ENCODE measurements around the gene ECT2.
"Not testable (repeated sequence)": the region's sequence is repeated elsewhere in the genome, so short reads cannot be mapped to it uniquely, and the experiment has no call there.

Gene ECT2

DNA sequence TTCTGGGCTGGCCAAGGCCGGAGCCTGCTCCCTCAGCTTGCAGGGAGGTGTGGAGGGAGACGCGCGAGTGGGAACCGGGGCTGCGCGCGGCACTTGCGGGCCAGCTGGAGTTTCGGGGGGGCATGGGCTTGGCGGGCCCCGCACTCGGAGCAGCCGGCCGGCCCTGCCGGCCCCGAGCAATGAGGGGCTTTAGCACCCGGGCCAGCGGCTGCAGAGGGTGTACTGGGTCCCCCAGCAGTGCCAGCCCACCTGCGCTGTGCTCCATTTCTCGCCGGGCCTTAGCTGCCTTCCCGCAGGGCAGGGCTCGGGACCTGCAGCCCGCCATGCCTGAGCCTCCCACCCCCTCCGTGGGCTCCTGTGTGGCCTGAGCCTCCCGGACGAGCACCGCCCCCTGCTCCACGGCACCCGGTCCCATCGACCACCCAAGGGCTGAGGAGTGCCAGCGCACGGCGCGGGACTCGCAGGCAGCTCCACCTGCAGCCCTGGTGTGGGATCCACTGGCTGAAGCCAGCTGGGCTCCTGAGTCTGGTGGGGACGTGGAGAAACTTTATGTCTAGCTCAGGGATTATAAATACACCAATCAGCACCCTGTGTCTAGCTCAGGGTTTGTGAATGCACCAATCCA is 116.3 kb downstream of the ECT2 start:
- DNase-seq = not testable (repeated sequence)

DNA sequence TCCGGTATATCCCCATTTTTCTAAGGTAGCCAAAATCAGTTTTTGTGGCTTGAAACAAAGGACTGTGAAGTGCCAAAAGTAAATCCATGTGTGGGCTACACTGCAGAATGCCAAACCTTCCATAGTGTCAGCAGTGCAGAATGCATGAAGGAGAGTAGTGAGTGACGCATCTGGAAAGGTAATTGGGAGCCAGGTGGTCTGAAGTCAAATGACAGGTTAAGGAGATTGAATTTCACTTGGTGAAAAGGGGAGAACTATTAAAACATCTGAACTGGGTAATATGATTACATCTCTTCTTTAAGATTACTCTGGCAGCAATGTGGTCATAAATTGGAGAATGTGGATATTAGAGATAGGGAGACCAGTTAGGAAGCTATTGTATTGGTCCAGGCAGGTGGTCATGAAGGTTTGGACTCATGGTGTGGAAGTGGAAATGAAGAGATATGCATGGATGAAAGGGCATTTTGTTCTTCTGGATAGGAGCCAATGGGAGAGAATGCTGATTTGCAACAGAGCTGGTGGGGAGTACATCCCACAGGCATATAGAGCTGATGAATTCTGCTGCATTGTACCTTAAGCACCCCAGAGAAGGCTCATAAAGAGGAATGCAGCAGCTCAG is 118.2 kb downstream of the ECT2 start:
- DNase-seq = no peak

DNA sequence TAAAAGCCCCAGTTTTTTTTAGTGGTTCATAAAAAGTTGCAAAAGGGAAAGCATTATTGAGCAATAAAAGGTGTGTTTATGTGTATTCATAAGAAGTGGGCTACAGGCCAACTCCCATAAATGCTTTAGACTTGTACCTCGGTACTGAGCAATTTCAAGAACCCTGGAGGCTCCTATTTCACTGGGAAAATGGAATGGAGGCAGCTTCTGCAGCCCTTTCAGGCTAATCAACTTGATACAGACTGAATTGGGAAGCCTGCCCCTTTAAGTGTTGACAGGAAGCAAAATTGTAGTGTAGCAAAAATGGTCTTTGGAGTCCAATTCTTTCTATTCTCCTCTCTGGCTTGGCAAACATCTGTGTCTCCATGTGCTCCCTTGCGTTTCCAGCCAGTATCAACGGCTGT is 118.8 kb downstream of the ECT2 start:
- DNase-seq = no peak

DNA sequence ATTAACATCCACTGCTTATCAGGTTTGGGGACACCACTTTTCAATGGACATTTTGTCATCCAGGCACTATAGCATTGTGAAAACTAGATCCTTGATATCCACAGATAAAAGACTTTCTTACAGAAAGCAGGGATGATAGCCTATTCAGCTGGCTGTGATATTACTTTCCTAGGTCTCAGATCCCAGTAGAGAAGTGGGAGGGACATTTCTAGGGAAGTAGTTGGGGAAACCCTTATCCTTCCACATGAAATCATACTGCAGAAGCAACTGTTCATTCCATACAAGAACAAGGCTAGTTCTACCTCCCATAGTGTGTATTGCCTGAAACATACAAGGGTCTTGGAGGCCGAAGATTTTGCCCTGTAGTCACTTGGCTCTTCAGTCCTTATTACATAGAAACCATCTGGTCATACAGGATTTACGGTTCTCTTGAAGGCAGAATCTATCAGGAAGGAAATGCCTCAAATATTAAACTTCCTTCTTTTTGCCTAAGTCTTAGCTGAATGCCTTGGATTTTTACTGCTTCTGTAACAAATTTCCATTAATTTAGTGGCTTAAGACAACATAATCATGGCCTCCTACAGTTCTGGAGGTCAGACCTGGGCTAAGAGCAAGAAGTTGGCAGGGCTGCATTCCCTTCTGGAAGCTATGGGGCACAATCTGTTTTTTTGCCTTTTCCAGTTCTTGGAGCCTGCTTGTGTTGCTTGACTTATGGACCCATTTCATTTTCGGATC is 119.4 kb downstream of the ECT2 start:
- DNase-seq = no peak

Data from CD4-positive, alpha-beta T cell treated with Interleukin-4 for 4 hours (primary cell).